HUES6 (cell line): Measurements from ENCODE around the gene CNTNAP2.
"Not testable (repeated sequence)": the region's sequence is repeated elsewhere in the genome, so short reads cannot be mapped to it uniquely, and the experiment has no call there.

Experiments
- H3K27ac ChIP-seq: 2 replicates; pipeline ENCODE4 v1.7.0; 2013; ENCODE audit warnings: low read depth, mild to moderate bottlenecking, low read length, inconsistent platforms
- H3K27me3 ChIP-seq: 2 replicates; pipeline ENCODE4 v1.6.1; 2013; ENCODE audit warnings: low read length; ENCODE audit not compliant: control insufficient read depth, insufficient read depth
- H3K36me3 ChIP-seq: 2 replicates; pipeline ENCODE4 v1.6.1; 2013; ENCODE audit warnings: low read length; ENCODE audit not compliant: control insufficient read depth, insufficient read depth
- H3K4me1 ChIP-seq: 2 replicates; pipeline ENCODE4 v1.6.1; 2013; ENCODE audit warnings: low read length; ENCODE audit not compliant: control insufficient read depth, insufficient read depth
- H3K4me3 ChIP-seq: 2 replicates; pipeline ENCODE4 v1.5.1; 2013; ENCODE audit warnings: low read depth, low read length
- H3K9ac ChIP-seq: one replicate; pipeline ENCODE4 v1.6.1; 2013; ENCODE audit warnings: mild to moderate bottlenecking, low read length
- H3K9me3 ChIP-seq: 2 replicates; pipeline ENCODE4 v1.6.1; 2013; ENCODE audit warnings: low read depth, low read length; ENCODE audit not compliant: control insufficient read depth, insufficient read depth

The CNTNAP2 gene

GRCh38 chr7:146150153-146150552 is 33.6 kb downstream of the CNTNAP2 start:
- H3K36me3 ChIP-seq, result no peaks in the 10 kb centered on the region
- no peak overlapping the region for H3K4me3 ChIP-seq
- H3K9me3 ChIP-seq, result no peaks in the 10 kb centered on the region
- H3K27me3 ChIP-seq, result no peaks in the 10 kb centered on the region
- peaks cover 18% of the 10 kb centered on the region for H3K4me1 ChIP-seq
- no peak overlapping the region for H3K27ac ChIP-seq
- H3K9ac ChIP-seq, result no peak overlapping the region

DNA sequence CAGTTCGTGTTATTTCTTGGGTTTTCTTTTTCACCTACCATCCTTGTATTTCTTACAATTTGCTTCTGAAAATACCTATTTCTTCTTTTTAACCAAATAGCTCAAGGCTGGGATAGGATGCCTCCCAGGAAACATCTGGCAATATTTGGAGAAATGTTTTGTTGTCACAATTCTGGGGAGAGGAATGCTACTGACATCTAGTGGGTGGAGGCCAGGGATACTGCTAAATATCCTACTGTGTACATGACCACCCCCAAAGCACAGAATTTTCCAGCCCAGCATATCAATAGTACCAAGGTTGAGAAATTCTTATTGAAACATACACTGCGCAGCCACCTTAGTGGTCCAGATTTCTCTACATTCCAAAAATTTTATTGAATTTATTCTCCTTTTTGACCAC is 55.5 kb downstream of the CNTNAP2 start:
- no peak overlapping the region for H3K27ac ChIP-seq
- no peaks in the 10 kb centered on the region for H3K27me3 ChIP-seq
- no peak overlapping the region for H3K9ac ChIP-seq
- H3K4me1 ChIP-seq, result peaks cover 6% of the 10 kb centered on the region; the same call in 1 of the 2 replicates
- no peaks in the 10 kb centered on the region for H3K36me3 ChIP-seq
- H3K4me3 ChIP-seq, result no peak overlapping the region
- H3K9me3 ChIP-seq, result no peaks in the 10 kb centered on the region

GRCh38 chr7:146175716-146176115 is 59.1 kb downstream of the CNTNAP2 start:
- Histone ChIP-seq H3K27ac (no peak overlapping the region), H3K9ac (no peak overlapping the region), H3K4me1 (peaks cover 8% of the 10 kb centered on the region; the same call in 1 of the 2 replicates), H3K36me3 (no peaks in the 10 kb centered on the region), H3K4me3 (no peak overlapping the region), H3K27me3 (no peaks in the 10 kb centered on the region), H3K9me3 (no peaks in the 10 kb centered on the region)

DNA sequence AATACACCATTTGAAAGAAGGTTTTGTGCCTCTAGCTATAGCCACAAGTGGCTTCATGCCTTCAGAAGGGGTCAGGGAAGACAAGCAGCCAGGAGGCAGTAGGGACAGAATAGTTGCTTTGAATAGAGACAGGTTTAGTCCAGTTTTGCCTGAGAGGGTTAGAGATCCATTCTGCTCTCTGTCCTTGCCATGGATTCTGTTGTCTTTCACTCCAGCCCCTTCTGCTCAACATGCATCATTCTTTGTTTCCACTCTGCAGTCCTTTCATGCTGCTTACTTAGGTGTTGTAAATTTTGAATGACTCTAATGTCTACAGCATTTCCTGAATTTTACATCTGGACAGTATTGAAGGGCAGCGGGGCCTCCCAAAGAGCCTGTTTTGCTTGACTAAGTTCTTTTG is 60.3 kb downstream of the CNTNAP2 start:
- no peak overlapping the region for H3K27ac ChIP-seq
- H3K9me3 ChIP-seq, result no peaks in the 10 kb centered on the region
- H3K9ac ChIP-seq, result no peak overlapping the region
- H3K4me3 ChIP-seq, result no peak overlapping the region
- no peaks in the 10 kb centered on the region for H3K36me3 ChIP-seq
- no peaks in the 10 kb centered on the region for H3K27me3 ChIP-seq
- H3K4me1 ChIP-seq, result peaks cover 8% of the 10 kb centered on the region; the same call in 1 of the 2 replicates

- no peaks in the 10 kb centered on the region for H3K27me3 ChIP-seq
- H3K9ac ChIP-seq, result no peak overlapping the region
- no peak overlapping the region for H3K4me3 ChIP-seq
- no peak overlapping the region for H3K27ac ChIP-seq
- no peaks in the 10 kb centered on the region for H3K9me3 ChIP-seq
- H3K36me3 ChIP-seq, result no peaks in the 10 kb centered on the region
- peaks cover 8% of the 10 kb centered on the region; the same call in 1 of the 2 replicates for H3K4me1 ChIP-seq
These were observed 60.7 kb downstream of the CNTNAP2 start for GRCh38 chr7:146177301-146177700.

- Histone ChIP-seq H3K4me3 (no peak overlapping the region), H3K27me3 (no peaks in the 10 kb centered on the region), H3K9me3 (peaks cover 14% of the 10 kb centered on the region), H3K9ac (no peak overlapping the region), H3K36me3 (no peaks in the 10 kb centered on the region), H3K4me1 (no peaks in the 10 kb centered on the region), H3K27ac (no peak overlapping the region)
These were observed 69.2 kb downstream of the CNTNAP2 start for GRCh38 chr7:146185844-146186243.

- not testable (repeated sequence) for H3K4me3 ChIP-seq, H3K27ac ChIP-seq, H3K4me1 ChIP-seq, H3K36me3 ChIP-seq, H3K27me3 ChIP-seq, H3K9ac ChIP-seq
- H3K9me3 ChIP-seq, result peaks cover 38% of the 10 kb centered on the region
These were observed 74.8 kb downstream of the CNTNAP2 start for GRCh38 chr7:146191428-146191827.

DNA sequence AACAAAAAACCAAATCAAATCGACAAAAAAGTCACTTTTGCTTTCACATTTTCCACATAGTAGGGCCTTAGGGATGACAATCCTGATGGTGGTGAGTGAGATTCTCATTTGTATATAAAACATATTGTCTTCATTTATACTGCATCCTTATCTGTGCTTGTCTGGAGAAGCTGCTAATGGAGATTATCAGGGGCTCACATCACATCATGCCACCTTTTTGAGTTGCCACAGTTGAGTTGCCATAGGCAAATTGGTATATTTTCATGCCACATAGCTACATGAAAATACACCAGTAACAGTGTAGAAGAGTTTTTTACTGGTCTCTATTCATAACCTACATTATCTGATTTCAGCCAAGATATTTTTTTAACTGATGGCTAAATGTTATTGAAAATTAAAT is 85.3 kb downstream of the CNTNAP2 start:
- H3K9me3 ChIP-seq, result no peaks in the 10 kb centered on the region
- no peak overlapping the region for H3K27ac ChIP-seq

DNA sequence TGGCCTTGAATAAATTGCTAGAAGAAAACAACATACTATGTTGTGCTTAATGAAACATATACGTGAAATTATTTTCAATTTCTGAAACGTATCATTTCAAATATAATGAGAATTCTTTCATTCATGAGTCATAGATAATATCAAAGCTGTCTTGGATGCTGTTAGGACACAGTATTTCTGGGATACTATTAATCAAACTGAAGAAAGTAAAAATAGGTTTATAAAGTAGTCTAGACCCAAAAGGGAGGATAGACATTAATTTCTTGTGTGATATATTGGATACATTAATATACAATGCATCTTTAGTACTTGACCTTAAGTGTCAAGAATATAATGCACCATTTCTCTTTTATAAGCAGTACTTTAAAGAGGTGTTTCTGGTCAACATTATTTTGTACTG is 89.7 kb downstream of the CNTNAP2 start:
- no peaks in the 10 kb centered on the region for H3K36me3 ChIP-seq
- no peak overlapping the region for H3K27ac ChIP-seq
- no peak overlapping the region for H3K9ac ChIP-seq

More for the DNA sequence above, 85.3 kb downstream of the CNTNAP2 start:
- no peak overlapping the region for H3K4me3 ChIP-seq
- H3K9ac ChIP-seq, result no peak overlapping the region
- H3K36me3 ChIP-seq, result no peaks in the 10 kb centered on the region
- no peaks in the 10 kb centered on the region for H3K4me1 ChIP-seq
- H3K27me3 ChIP-seq, result no peaks in the 10 kb centered on the region

GRCh38 chr7:146208492-146208891 is 91.9 kb downstream of the CNTNAP2 start:
- no peaks in the 10 kb centered on the region for H3K27me3 ChIP-seq
- H3K27ac ChIP-seq, result no peak overlapping the region
- H3K36me3 ChIP-seq, result no peaks in the 10 kb centered on the region
- no peak overlapping the region for H3K4me3 ChIP-seq
- H3K9me3 ChIP-seq, result no peaks in the 10 kb centered on the region
- H3K4me1 ChIP-seq, result no peaks in the 10 kb centered on the region
- no peak overlapping the region for H3K9ac ChIP-seq

More for the DNA sequence above, 89.7 kb downstream of the CNTNAP2 start:
- Histone ChIP-seq H3K4me3 (no peak overlapping the region), H3K27me3 (no peaks in the 10 kb centered on the region), H3K9me3 (no peaks in the 10 kb centered on the region), H3K4me1 (no peaks in the 10 kb centered on the region)

DNA sequence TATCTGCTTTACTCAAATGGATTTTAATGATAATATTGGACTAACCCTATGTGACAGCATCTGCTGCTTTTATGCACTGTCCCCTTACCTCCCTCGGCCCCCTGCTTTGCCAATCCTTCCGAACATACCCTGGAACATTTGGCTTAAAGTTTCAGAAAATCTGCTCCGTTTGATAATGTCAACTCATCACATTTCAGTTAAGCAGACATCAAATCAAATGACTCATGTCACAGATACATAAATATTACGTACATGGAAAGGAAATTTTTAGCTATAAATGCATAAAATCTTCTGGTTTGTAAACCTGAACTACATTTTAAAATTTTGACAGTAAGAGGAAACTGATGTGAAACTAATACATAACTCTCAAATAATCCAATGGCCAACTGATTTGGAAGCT is 98.2 kb downstream of the CNTNAP2 start:
- no peaks in the 10 kb centered on the region for H3K9me3 ChIP-seq
- H3K4me3 ChIP-seq, result no peak overlapping the region
- no peaks in the 10 kb centered on the region for H3K4me1 ChIP-seq
- H3K27ac ChIP-seq, result no peak overlapping the region
- H3K27me3 ChIP-seq, result no peaks in the 10 kb centered on the region
- no peak overlapping the region for H3K9ac ChIP-seq
- peaks cover 4% of the 10 kb centered on the region; the same call in 1 of the 2 replicates for H3K36me3 ChIP-seq
